KMS-11 (cell line): ENCODE results near the gene ADAMTS9.

Experiments used
- H2AFZ ChIP-seq: fragments of 200-600 bp; sonication (generic); 2 replicates; pipeline ENCODE4 v1.6.1; 2016; ENCODE audit warnings: antibody characterized with exemption, mixed run types, low read depth
- H3K27ac ChIP-seq: fragments of 200-600 bp; sonication (generic); 2 replicates; pipeline ENCODE4 v1.6.1; 2016; ENCODE audit warnings: mild to moderate bottlenecking, mixed run types
- H3K27me3 ChIP-seq: fragments of 200-600 bp; sonication (generic); 2 replicates; pipeline ENCODE4 v1.6.1; 2017; ENCODE audit warnings: mild to moderate bottlenecking, low read depth, mixed run types, moderate library complexity; ENCODE audit not compliant: insufficient read depth
- H3K36me3 ChIP-seq: fragments of 200-600 bp; sonication (generic); 2 replicates; pipeline ENCODE4 v1.6.1; 2017; ENCODE audit warnings: mild to moderate bottlenecking, mixed run types; ENCODE audit not compliant: insufficient read depth
- H3K4me1 ChIP-seq: fragments of 200-600 bp; sonication (generic); 2 replicates; pipeline ENCODE4 v1.6.1; 2016; ENCODE audit warnings: mild to moderate bottlenecking, low read depth, mixed run types; ENCODE audit not compliant: poor library complexity, severe bottlenecking
- H3K4me2 ChIP-seq: fragments of 200-600 bp; sonication (generic); 2 replicates; pipeline ENCODE4 v1.7.0; 2016; ENCODE audit warnings: mild to moderate bottlenecking, mixed run types
- H3K4me3 ChIP-seq: fragments of 200-600 bp; sonication (generic); IDR thresholded peaks from 2 replicates; pipeline ENCODE4 v1.6.1; 2017; ENCODE audit warnings: low read depth, low read length, mixed read lengths; ENCODE audit not compliant: insufficient read depth
- H3K79me2 ChIP-seq: fragments of 200-600 bp; sonication (generic); 2 replicates; pipeline ENCODE4 v1.6.1; 2016; ENCODE audit warnings: low read depth, mixed run types; ENCODE audit not compliant: insufficient read depth
- H3K9ac ChIP-seq: fragments of 200-600 bp; sonication (generic); 2 replicates; pipeline ENCODE4 v1.6.1; 2016; ENCODE audit warnings: mild to moderate bottlenecking, mixed run types
- H4K20me1 ChIP-seq: fragments of 200-600 bp; sonication (generic); 2 replicates; pipeline ENCODE4 v1.6.1; 2016; ENCODE audit warnings: mild to moderate bottlenecking, mixed run types; ENCODE audit not compliant: insufficient read depth
- TF ChIP-seq, protein P1 (sequence below): fragments of 200-600 bp; sonication (generic); conservative IDR thresholded peaks from 2 replicates; pipeline ENCODE4 v1.6.1; 2017; ENCODE audit warnings: low read depth, mild to moderate bottlenecking, antibody characterized with exemption, low read length, moderate library complexity, mixed read lengths

ADAMTS9 gene

GRCh38 chr3:64489361-64490044 is 198.3 kb downstream of the ADAMTS9 start:
- H3K27ac ChIP-seq, result no peak overlapping the region
- H4K20me1 ChIP-seq, result no peaks in the 10 kb centered on the region
- H3K9ac ChIP-seq, result no peak overlapping the region
- no peak overlapping the region for H3K4me3 ChIP-seq
- H3K27me3 ChIP-seq, result no peaks in the 10 kb centered on the region
- TF ChIP-seq, protein P1, sequence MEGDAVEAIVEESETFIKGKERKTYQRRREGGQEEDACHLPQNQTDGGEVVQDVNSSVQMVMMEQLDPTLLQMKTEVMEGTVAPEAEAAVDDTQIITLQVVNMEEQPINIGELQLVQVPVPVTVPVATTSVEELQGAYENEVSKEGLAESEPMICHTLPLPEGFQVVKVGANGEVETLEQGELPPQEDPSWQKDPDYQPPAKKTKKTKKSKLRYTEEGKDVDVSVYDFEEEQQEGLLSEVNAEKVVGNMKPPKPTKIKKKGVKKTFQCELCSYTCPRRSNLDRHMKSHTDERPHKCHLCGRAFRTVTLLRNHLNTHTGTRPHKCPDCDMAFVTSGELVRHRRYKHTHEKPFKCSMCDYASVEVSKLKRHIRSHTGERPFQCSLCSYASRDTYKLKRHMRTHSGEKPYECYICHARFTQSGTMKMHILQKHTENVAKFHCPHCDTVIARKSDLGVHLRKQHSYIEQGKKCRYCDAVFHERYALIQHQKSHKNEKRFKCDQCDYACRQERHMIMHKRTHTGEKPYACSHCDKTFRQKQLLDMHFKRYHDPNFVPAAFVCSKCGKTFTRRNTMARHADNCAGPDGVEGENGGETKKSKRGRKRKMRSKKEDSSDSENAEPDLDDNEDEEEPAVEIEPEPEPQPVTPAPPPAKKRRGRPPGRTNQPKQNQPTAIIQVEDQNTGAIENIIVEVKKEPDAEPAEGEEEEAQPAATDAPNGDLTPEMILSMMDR, result no peak
- no peak overlapping the region for H2AFZ ChIP-seq
- no peaks in the 10 kb centered on the region for H3K4me1 ChIP-seq
- H3K79me2 ChIP-seq, result no peaks in the 10 kb centered on the region
- no peak overlapping the region for H3K4me2 ChIP-seq
- H3K36me3 ChIP-seq, result no peaks in the 10 kb centered on the region

DNA sequence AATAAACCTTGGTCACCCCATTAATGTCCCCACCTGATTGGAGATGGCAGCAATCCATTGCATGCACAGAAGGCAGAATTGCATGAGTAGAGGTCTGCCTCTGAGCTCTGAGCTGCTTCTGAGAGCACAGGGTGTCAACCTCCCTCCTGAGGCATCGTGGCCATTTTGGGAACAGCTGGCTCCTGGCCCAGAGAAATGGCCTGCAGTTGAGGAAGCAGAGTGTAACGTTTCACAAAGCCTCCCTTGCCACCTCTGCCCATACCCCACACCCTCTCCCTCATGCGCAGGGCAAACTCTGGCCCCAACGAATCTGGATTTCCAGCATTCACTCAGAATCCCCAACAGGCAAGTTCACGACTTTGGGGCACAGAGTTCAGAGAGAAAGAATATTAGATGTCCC is 198.9 kb downstream of the ADAMTS9 start:
- Histone ChIP-seq H3K4me1 (no peaks in the 10 kb centered on the region), H3K36me3 (no peaks in the 10 kb centered on the region), H3K9ac (no peak overlapping the region), H3K79me2 (no peaks in the 10 kb centered on the region), H4K20me1 (no peaks in the 10 kb centered on the region), H3K4me2 (no peak overlapping the region), H2AFZ (no peak overlapping the region), H3K27me3 (no peaks in the 10 kb centered on the region), H3K27ac (no peak overlapping the region), H3K4me3 (no peak overlapping the region)
- TF ChIP-seq, protein P1, result no peak

GRCh38 chr3:64484289-64484992 is 203.4 kb downstream of the ADAMTS9 start:
- Histone ChIP-seq H2AFZ (peak overlapping the region; percentile 64), H3K79me2 (no peaks in the 10 kb centered on the region)

DNA sequence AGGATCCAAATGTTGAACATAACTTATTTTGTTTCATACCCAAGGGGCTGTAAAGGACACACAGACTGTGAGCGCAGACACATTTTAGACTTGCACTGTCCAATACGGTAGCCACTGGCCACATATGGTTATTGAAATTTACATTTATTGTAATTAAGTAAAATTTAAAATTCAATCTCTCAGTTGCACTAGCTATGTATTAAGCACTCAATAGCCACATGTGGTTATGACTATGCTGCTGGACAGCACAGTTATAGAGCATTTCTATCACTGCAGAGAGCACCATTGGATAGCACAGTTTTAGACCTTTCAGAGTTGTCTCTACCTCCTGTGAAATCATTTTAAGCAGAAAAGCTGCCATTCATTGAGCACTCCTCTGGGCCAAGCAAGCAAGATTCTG is 204.3 kb downstream of the ADAMTS9 start:
- no peaks in the 10 kb centered on the region for H3K79me2 ChIP-seq
- no peak overlapping the region for H3K27ac ChIP-seq
- no peaks in the 10 kb centered on the region for H3K36me3 ChIP-seq
- no peaks in the 10 kb centered on the region for H3K27me3 ChIP-seq
- TF ChIP-seq, protein P1, result no peak
- no peak overlapping the region for H3K4me2 ChIP-seq
- H2AFZ ChIP-seq, result no peak overlapping the region
- no peak overlapping the region for H3K9ac ChIP-seq
- H3K4me3 ChIP-seq, result no peak overlapping the region
- H3K4me1 ChIP-seq, result no peaks in the 10 kb centered on the region
- no peaks in the 10 kb centered on the region for H4K20me1 ChIP-seq

More at GRCh38 chr3:64484289-64484992, 203.4 kb downstream of the ADAMTS9 start:
- H3K27ac ChIP-seq, result no peak overlapping the region
- H3K4me2 ChIP-seq, result no peak overlapping the region; the same call in 1 of the 2 replicates
- no peaks in the 10 kb centered on the region for H3K27me3 ChIP-seq
- H3K4me1 ChIP-seq, result no peaks in the 10 kb centered on the region
- TF ChIP-seq, protein P1, result peak; percentile 87
- no peak overlapping the region for H3K9ac ChIP-seq
- H3K36me3 ChIP-seq, result no peaks in the 10 kb centered on the region
- H3K4me3 ChIP-seq, result no peak overlapping the region
- no peaks in the 10 kb centered on the region for H4K20me1 ChIP-seq
